GM18909 (cell line): ENCODE results near the gene RAPGEF5.

ENCODE experiments used
- ATAC-seq: cut with Tn5 transposase; IDR thresholded peaks from one replicate; pipeline ENCODE4 v1.9.1; 2021; ENCODE audit warnings: mild to moderate bottlenecking; ENCODE audit not compliant: unreplicated experiment, poor library complexity

The RAPGEF5 gene

GRCh38 chr7:22319424-22320403 lies 37.2 kb downstream of the RAPGEF5 start:
- no peak for ATAC-seq

- no peak for ATAC-seq
Measured at GRCh38 chr7:22318376-22318775, 38.6 kb downstream of the RAPGEF5 start.

- no peak for ATAC-seq
Measured at GRCh38 chr7:22317632-22318031, 39.3 kb downstream of the RAPGEF5 start.

- ATAC-seq = no peak
Measured at GRCh38 chr7:22316914-22317313, 40.0 kb downstream of the RAPGEF5 start.

GRCh38 chr7:22307816-22308215 lies 49.1 kb downstream of the RAPGEF5 start:
- no peak for ATAC-seq

- ATAC-seq = no peak
Measured at GRCh38 chr7:22305706-22306105, 51.2 kb downstream of the RAPGEF5 start.

GRCh38 chr7:22302951-22303423 lies 54.0 kb downstream of the RAPGEF5 start:
- no peak for ATAC-seq

- no peak for ATAC-seq
Measured at GRCh38 chr7:22302193-22302592, 54.8 kb downstream of the RAPGEF5 start.

- ATAC-seq = no peak
Measured at GRCh38 chr7:22301790-22302189, 55.2 kb downstream of the RAPGEF5 start.

GRCh38 chr7:22300839-22301238 lies 56.1 kb downstream of the RAPGEF5 start:
- ATAC-seq = no peak

- no peak for ATAC-seq
Measured at GRCh38 chr7:22296916-22297315, 60.0 kb downstream of the RAPGEF5 start.

- no peak for ATAC-seq
Measured at GRCh38 chr7:22296265-22296566, 60.7 kb downstream of the RAPGEF5 start.

GRCh38 chr7:22295402-22296264 lies 61.3 kb downstream of the RAPGEF5 start:
- ATAC-seq = no peak

GRCh38 chr7:22292531-22292930 lies 64.4 kb downstream of the RAPGEF5 start:
- ATAC-seq = no peak

- ATAC-seq = no peak
Measured at GRCh38 chr7:22291977-22292376, 65.0 kb downstream of the RAPGEF5 start.

- no peak for ATAC-seq
Measured at GRCh38 chr7:22288202-22288601, 68.8 kb downstream of the RAPGEF5 start.

- no peak for ATAC-seq
Measured at GRCh38 chr7:22287412-22287811, 69.5 kb downstream of the RAPGEF5 start.

GRCh38 chr7:22286436-22286835 lies 70.5 kb downstream of the RAPGEF5 start:
- ATAC-seq = no peak

- no peak for ATAC-seq
Measured at GRCh38 chr7:22281481-22281880, 75.5 kb downstream of the RAPGEF5 start.

GRCh38 chr7:22280031-22280430 lies 76.9 kb downstream of the RAPGEF5 start:
- no peak for ATAC-seq

GRCh38 chr7:22278660-22279059 lies 78.3 kb downstream of the RAPGEF5 start:
- ATAC-seq = no peak
